HG03460 (cell line): ENCODE measurements around the gene RPS6KA5.
A peak's percentile ranks its signal among the peaks of the same experiment; 100 is the strongest.
"Not testable (repeated sequence)": the region's sequence is repeated elsewhere in the genome, so short reads cannot be mapped to it uniquely, and the experiment has no call there.

Experiments used
- ATAC-seq: cut with Tn5 transposase; IDR thresholded peaks from one replicate; pipeline ENCODE4 v1.9.1; 2021; ENCODE audit not compliant: unreplicated experiment

The RPS6KA5 gene

DNA sequence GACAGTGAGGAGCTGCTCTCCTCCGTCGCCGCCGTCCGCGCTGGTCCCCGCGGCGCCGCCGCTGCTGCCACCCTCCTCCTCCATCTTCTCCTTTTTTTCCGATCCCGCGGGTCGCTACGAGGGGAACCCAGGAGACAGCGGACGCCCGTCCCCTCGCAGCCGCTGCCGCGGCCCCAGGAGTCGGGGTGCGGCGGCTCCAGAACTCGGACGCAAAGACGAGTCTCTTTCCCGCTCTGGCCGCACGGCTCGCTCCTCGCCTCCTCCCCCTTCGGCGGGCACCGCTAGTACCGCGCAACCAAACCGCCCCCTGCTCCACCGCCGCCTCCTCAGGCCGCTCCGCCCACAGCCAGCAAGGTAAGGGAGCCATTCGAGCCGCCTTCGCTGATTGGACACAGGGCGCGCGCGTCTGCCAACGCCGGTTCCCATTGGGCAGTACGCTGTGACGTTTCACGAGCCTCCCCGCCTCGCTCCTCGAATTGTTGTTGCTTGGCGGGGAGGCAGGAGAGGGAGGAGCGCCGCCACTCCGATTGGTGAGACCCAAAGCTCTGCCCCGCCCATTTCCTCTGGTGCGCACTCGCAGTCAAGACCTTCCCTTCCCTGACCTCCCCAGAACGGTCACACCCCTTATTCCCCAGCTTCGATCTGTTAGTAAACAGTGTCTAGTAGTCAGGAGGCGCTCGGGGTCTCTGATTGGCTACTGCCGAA, at the start of gene RPS6KA5:
Gene RPS6KA5, minus strand, starts transcription at position 291 of the 705 bp plus-strand sequence. Its CDS starts 207 bp downstream, at position 84.
- ATAC-seq: peak; percentile 84

DNA sequence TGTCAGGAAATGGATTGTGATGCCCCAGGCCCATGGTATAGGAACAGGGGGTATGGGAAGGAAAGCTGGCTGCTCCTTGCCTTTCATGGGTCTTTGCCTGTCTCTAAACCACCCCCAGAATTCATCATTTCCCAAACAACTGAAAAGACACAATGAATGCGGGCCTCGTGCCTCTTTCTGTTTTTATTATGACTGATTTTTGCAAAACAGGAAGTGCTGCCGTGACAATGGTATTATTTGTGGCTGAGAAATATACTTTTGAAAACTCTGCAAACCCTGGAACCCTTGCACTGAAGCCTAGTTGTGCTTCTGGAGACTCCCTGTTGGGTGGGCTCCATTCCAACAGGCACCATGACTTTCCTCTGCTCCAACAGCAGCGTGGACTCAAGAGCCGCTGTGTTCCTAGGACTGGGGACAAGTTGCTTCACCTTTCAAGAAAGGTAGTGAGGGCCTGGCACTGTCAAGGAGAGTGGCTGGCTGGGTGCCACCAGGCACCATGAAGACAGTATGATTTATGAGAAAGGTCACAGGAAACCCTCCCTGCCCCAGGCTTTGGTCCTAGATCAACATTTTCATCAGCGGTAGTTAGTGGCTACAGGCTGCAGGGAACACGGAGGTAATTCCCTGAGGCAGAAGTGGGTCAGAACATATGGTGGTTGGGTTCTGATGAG, 48.6 kb upstream of the RPS6KA5 start:
- no peak for ATAC-seq

DNA sequence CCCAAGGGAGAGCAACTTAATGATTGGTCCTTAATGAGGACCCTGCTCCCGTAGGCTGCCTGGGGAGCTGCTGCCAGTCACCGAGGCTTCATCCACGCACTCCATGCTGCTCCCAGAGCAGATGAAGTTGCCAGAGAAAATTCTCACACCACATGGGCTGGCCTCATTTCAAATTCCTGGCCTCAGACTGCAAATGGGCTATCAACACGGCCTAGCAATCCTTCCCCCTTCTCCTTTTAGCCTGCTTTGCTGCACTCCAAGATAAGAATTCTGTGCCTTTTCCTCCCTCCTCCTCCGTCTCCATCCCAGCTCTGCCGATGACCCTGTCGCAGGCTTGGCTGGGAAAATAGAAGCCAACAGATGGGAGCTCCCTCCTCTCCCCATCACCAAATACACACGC, 42.7 kb upstream of the RPS6KA5 start:
- ATAC-seq: no peak

DNA sequence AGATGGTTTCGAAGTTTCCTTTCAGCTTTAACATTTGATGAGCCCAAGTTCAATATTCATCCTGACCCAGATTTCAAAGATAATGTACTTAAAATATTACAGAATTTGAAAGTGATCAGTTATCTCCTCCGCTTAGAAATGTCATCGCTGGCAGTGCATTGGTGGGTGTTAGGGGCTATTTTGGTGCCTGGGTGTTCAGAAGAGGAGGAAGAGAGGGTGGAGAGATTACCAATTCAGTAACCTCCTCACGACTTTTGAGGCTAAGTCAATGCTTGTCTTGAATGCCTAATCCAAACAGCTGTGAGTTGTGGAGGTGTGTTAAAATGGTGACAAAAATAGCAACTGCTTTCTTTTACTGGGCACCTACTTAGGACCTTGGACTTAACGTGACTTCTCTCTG, 39.7 kb upstream of the RPS6KA5 start:
- no peak for ATAC-seq

GRCh38 chr14:91098591-91098990, 38.1 kb upstream of the RPS6KA5 start:
- no peak for ATAC-seq

DNA sequence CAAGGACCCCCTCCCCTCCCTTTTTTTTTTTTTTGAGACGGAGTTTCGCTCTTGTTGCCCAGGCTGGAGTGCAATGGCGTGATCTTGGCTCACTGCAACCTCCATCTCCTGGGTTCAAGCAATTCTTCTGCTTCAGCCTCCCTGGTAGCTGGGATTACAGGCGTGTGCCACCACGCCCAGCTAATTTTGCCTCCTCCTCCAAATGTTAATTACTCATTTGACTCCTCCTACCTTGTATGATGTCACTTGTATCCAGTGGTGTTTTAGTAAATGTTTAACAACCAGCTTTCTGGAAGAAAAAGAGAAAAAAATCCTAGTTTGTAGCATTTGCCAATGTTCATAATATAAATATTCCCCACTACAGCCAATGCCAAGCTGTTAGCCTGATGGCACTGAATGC, 37.2 kb upstream of the RPS6KA5 start:
- ATAC-seq: not testable (repeated sequence)

DNA sequence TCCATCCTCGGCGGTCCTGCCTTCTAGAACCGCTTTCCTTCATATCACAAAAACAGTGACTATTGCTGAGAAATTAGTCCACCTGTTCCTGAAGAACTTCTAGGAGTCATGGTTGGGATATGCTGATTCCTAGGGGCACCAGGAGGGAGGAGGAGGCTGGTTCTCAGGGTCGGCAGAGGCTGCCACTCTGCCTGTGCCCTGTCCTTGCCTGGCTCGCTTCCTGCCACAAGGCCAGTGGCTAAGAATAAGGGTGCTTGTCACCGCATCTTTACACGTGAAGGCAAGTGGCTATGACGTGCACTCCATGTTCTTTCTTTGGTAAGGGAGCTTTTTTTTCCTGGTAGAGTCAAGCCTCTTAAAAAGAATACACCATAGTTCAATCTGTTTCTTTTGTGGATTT, 34.7 kb upstream of the RPS6KA5 start:
- ATAC-seq: no peak

DNA sequence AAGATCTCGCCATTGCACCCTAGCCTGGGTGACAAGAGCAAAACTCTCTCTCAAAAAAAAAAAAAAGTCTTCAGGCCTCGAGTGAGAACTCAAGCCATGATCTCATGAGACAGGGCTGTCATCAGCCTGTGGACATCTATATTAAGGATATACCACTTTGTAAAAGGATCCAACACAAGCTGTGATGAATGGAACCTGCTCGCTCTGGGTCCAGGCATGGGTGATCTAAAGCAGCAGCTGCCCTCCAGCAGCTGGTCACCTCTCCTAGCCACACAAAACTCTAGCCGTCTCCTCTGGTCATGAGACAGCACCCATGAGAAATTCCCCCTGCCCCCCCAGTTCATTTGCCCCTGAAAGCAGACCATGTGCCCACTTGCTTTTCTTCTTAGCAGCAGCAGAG, 34.3 kb upstream of the RPS6KA5 start:
- no peak for ATAC-seq

DNA sequence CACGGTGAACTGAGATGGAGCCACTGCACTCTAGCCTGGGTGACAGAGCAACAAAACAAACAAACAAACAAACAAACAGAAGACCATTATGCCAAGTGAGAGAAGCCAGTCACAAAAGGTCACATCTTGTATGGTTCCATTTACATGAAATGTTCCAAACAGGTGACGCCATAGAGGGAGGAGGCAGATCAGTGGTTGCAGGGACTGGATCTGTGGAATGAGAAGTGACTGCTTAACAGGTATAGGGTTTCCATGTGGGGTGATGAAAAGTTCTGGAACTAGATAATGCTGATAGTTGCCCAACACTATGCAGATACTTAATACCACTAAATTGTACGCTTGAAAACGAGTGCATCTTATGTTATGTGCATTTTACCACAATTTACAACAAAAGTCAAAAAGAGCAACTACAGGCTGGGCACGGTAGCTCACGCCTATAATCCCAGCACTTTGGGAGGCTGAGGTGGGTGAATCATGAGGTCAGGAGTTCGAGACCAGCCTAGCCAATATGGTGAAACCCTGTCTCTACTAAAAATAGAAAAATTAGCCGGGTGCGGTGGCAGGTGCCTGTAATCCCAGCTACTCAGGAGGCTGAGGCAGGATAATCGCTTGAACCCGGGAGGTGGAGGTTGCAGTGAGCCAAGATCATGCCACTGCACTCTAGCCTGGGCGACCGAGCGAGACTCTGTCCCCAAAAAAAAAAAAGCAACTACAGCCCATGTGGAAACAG, 33.5 kb upstream of the RPS6KA5 start:
- not testable (repeated sequence) for ATAC-seq

DNA sequence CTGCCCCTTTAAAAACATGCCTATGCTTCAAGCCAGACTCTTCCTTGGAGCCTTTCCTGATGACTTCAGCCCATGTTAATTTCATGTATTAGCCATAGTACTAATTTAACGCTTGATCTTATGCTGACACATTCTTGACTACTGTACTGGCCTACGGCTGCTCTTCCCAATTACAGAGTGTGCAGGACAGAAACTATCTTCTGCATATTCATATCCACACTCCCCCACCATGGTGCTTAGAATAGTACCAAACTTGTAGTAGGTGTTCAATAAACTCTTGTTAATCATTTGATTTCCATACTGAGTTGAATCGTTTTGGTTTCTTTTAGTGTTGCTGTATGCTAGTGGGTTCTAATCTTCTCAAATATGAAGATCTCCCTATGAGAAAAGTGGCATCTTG, 31.6 kb upstream of the RPS6KA5 start:
- ATAC-seq: no peak

GRCh38 chr14:91090743-91091142, 30.3 kb upstream of the RPS6KA5 start:
- ATAC-seq: no peak

- ATAC-seq: no peak
These were observed 29.6 kb upstream of the RPS6KA5 start for GRCh38 chr14:91089958-91090535.

- ATAC-seq: no peak
These were observed 28.3 kb upstream of the RPS6KA5 start for GRCh38 chr14:91088585-91089235.

DNA sequence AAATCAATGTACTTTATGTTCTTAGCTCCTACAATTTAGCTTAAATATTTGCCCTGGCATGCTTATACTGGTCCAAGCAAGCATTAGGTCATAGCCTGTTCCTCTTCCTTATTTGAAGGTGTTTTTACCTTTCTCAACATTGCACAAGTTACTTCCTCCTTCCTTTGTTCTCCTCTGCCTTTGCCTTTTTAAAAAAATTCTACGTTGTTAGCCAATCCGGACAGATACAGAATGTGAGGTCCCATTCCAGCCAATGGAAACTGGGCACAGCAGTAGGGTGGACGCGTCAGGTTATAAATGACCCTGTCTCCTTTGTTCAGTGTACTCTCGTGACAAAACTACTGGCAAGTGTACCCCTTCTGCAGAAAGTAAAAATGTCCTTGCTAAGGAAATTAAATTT, 27.0 kb upstream of the RPS6KA5 start:
- ATAC-seq: not testable (repeated sequence)

- no peak for ATAC-seq
These were observed 24.1 kb upstream of the RPS6KA5 start for GRCh38 chr14:91084516-91084915.

DNA sequence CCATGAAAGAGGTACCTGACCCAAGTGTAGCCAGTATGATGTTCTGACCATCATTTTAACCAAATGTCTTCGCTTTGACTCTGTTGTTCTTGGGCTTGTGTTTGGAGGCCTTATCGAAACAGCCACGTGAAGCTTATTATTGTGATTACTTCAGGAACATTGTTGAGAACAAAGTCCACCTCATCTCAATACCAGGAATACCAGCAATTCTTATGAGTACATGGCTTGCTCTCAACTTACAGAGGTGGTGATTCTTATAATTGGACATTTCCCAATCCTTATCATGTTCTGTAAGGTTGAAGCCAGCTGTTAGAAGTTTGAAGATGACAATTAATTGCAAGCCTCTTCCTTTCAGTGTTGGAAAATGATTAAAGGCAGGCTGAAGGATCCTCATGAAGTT, 21.8 kb upstream of the RPS6KA5 start:
- no peak for ATAC-seq

DNA sequence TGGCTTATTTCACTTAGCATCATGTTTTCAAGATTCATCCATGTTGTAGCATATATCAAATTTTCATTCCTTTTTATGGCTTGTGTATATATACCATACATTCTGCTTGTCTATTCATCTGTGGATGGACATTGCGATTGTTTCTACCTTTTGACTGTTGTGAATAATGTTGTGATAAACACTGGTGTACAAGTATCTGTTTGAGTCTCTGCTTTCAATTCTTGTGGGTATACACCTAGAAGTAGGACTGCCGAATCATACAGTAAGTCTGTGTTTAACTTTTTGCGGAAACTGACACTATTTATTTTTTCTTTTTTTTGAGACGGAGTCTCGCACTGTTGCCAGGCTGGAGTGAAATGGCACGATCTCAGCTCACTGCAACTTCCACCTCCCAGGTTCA, 19.6 kb upstream of the RPS6KA5 start:
- no peak for ATAC-seq

GRCh38 chr14:91078095-91078737, 17.8 kb upstream of the RPS6KA5 start:
- peak; percentile 80 for ATAC-seq

DNA sequence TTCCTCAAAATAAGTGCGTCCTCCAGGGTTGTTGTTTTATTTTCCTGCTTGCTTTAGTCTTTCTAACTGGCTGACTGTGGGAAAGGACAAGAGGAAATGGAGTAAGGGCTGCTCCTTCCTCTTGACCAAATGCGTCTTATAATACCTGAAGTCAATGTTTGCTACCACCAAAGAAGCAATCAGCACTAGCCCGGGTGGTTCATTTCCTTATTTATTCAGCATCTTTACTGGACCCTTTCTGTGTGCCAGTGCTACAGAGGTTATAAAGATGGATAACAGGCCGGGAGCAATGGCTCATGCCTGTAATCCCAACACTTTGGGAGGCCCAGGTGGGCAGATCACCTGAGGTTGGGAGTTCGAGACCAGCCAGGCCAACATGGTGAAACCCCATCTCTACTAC, 15.1 kb upstream of the RPS6KA5 start:
- ATAC-seq: no peak

GRCh38 chr14:91070572-91070971, 10.1 kb upstream of the RPS6KA5 start:
- ATAC-seq: no peak

GRCh38 chr14:91068642-91069041, 8.2 kb upstream of the RPS6KA5 start:
- no peak for ATAC-seq
